ENCODE measurements around the gene C2orf15. TPM values are rescaled to one million over a fixed set of nuclear protein-coding genes. Genes with fewer than 3 reads are reported as not detected.
"Not testable (repeated sequence)": the region's sequence is repeated elsewhere in the genome, so short reads cannot be mapped to it uniquely, and the experiment has no call there.

C2orf15 gene
- polyA plus RNA-seq, 3 donors from 2014 or later, result 0.80 to 3.4 (median 2.4) TPM

GRCh38 chr2:99181624-99182000 lies 40.1 kb downstream of the C2orf15 start:
- DNase-seq, result no peak
- no peaks in the 10 kb centered on the region for H3K36me3 Mint-ChIP-seq
- H3K27me3 Mint-ChIP-seq (ENCODE audit: low read depth in 3 of 3), result peaks cover 6 to 7% (median 7%) of the 10 kb centered on the region in 3 donors
- H3K9me3 Mint-ChIP-seq, result no peaks in the 10 kb centered on the region
- peaks cover 52 to 75% of the 10 kb centered on the region in 2 donors for H3K4me1 Mint-ChIP-seq
- H3K27ac Mint-ChIP-seq, result peak overlapping the region; percentile 43 to 99 (median 98)
- H3K4me3 Mint-ChIP-seq, result peak overlapping the region; percentile 98 to 100 (median 99)

GRCh38 chr2:99183025-99183424 lies 41.5 kb downstream of the C2orf15 start:
- no peak for DNase-seq
- Mint-ChIP-seq H3K4me1 (peaks cover 44 to 64% of the 10 kb centered on the region in 2 donors), H3K4me3 (peak overlapping the region in 4 of 5 donors; percentile 2 to 20 (median 12)), H3K27me3 (ENCODE audit: low read depth in 3 of 3) (peaks cover 4 to 7% (median 7%) of the 10 kb centered on the region in 3 donors), H3K9me3 (no peaks in the 10 kb centered on the region), H3K27ac (peak overlapping the region in 3 of 6 donors; percentile 13 to 70 (median 42)), H3K36me3 (peaks cover 0 to 6% (median 0%) of the 10 kb centered on the region in 3 donors)

- Mint-ChIP-seq H3K4me1 (peaks cover 29 to 53% of the 10 kb centered on the region in 2 donors), H3K36me3 (peaks cover 0 to 17% (median 6%) of the 10 kb centered on the region in 3 donors), H3K27ac (no peak overlapping the region), H3K27me3 (ENCODE audit: low read depth in 3 of 3) (peaks cover 6 to 7% (median 7%) of the 10 kb centered on the region in 3 donors), H3K9me3 (no peaks in the 10 kb centered on the region), H3K4me3 (no peak overlapping the region)
- no peak for DNase-seq
These were observed 43.3 kb downstream of the C2orf15 start for GRCh38 chr2:99184811-99185210.

- Mint-ChIP-seq H3K4me3 (no peak overlapping the region), H3K4me1 (peaks cover 11 to 50% of the 10 kb centered on the region in 2 donors), H3K9me3 (no peaks in the 10 kb centered on the region), H3K27ac (no peak overlapping the region), H3K36me3 (peaks cover 9 to 26% (median 16%) of the 10 kb centered on the region in 3 donors), H3K27me3 (ENCODE audit: low read depth in 3 of 3) (peaks cover 0 to 2% (median 0%) of the 10 kb centered on the region in 3 donors)
- DNase-seq, result no peak
These were observed 45.5 kb downstream of the C2orf15 start for GRCh38 chr2:99187011-99187410.

- H3K27me3 Mint-ChIP-seq (ENCODE audit: low read depth in 3 of 3), result peaks cover 0 to 2% (median 0%) of the 10 kb centered on the region in 3 donors
- H3K27ac Mint-ChIP-seq, result no peak overlapping the region
- no peaks in the 10 kb centered on the region for H3K9me3 Mint-ChIP-seq
- DNase-seq, result no peak
- peaks cover 8 to 42% of the 10 kb centered on the region in 2 donors for H3K4me1 Mint-ChIP-seq
- peaks cover 14 to 37% (median 21%) of the 10 kb centered on the region in 3 donors for H3K36me3 Mint-ChIP-seq
- H3K4me3 Mint-ChIP-seq, result no peak overlapping the region
These were observed 46.9 kb downstream of the C2orf15 start for GRCh38 chr2:99188357-99188756.

- H3K36me3 Mint-ChIP-seq, result peaks cover 19 to 44% (median 25%) of the 10 kb centered on the region in 3 donors
- peaks cover 0 to 2% (median 0%) of the 10 kb centered on the region in 3 donors for H3K27me3 Mint-ChIP-seq (ENCODE audit: low read depth in 3 of 3)
- H3K9me3 Mint-ChIP-seq, result no peaks in the 10 kb centered on the region
- no peak overlapping the region for H3K4me3 Mint-ChIP-seq
- H3K27ac Mint-ChIP-seq, result peak overlapping the region in 1 of 6 donors; percentile 7
- DNase-seq, result no peak
- H3K4me1 Mint-ChIP-seq, result peaks cover 2 to 30% of the 10 kb centered on the region in 2 donors
These were observed 49.0 kb downstream of the C2orf15 start for GRCh38 chr2:99190548-99190947.

- DNase-seq; H3K27me3 Mint-ChIP-seq (ENCODE audit: low read depth in 3 of 3); H3K9me3 Mint-ChIP-seq; H3K27ac Mint-ChIP-seq; H3K4me3 Mint-ChIP-seq: not testable (repeated sequence)
- peaks cover 2 to 30% of the 10 kb centered on the region in 2 donors for H3K4me1 Mint-ChIP-seq
- H3K36me3 Mint-ChIP-seq, result peaks cover 25 to 48% (median 30%) of the 10 kb centered on the region in 3 donors
These were observed 50.9 kb downstream of the C2orf15 start for GRCh38 chr2:99192364-99192763.

- H3K27ac Mint-ChIP-seq, result no peak overlapping the region
- DNase-seq, result no peak
- H3K9me3 Mint-ChIP-seq, result no peaks in the 10 kb centered on the region
- no peak overlapping the region for H3K4me3 Mint-ChIP-seq
- H3K27me3 Mint-ChIP-seq (ENCODE audit: low read depth in 3 of 3), result peaks cover 0 to 2% (median 0%) of the 10 kb centered on the region in 3 donors
- peaks cover 9 to 20% (median 10%) of the 10 kb centered on the region in 3 donors for H3K36me3 Mint-ChIP-seq
- H3K4me1 Mint-ChIP-seq, result no peaks in the 10 kb centered on the region
These were observed 56.8 kb downstream of the C2orf15 start for GRCh38 chr2:99198103-99198841.

GRCh38 chr2:99200076-99200800 lies 58.7 kb downstream of the C2orf15 start:
- H3K36me3 Mint-ChIP-seq, result peaks cover 8 to 16% (median 9%) of the 10 kb centered on the region in 3 donors
- H3K27me3 Mint-ChIP-seq (ENCODE audit: low read depth in 3 of 3), result peaks cover 0 to 2% (median 2%) of the 10 kb centered on the region in 3 donors
- H3K9me3 Mint-ChIP-seq, result no peaks in the 10 kb centered on the region
- peak overlapping the region in 4 of 6 donors; percentile 12 to 65 (median 38) for H3K27ac Mint-ChIP-seq
- no peaks in the 10 kb centered on the region for H3K4me1 Mint-ChIP-seq
- no peak overlapping the region for H3K4me3 Mint-ChIP-seq
- no peak for DNase-seq

Other genes with a start within 250 kb of the C2orf15 start
- gene CRACDL, start 205.5 kb upstream of the C2orf15 start, polyA plus RNA-seq, result under 1 TPM in 2 of 3 donors, not detected in 1; 0.40 to 0.80 TPM
- 10 to 100 TPM in 2 of 3 donors, 1 to 10 TPM in 1; 7.9 to 15.9 (median 11.0) TPM for gene TSGA10, start 13.2 kb downstream of the C2orf15 start, polyA plus RNA-seq
- gene LIPT1, start 13.3 kb downstream of the C2orf15 start, polyA plus RNA-seq, result 10 to 100 TPM; 11.6 to 21.3 (median 20.7) TPM
- 10 to 100 TPM; 29.5 to 53.3 (median 30.4) TPM for gene MITD1, start 39.4 kb downstream of the C2orf15 start, polyA plus RNA-seq
- 10 to 100 TPM; 18.0 to 20.5 (median 18.3) TPM for gene MRPL30, start 39.5 kb downstream of the C2orf15 start, polyA plus RNA-seq
- gene LYG2, start 114.0 kb downstream of the C2orf15 start, polyA plus RNA-seq, result not detected
- gene LYG1, start 159.5 kb downstream of the C2orf15 start, polyA plus RNA-seq, result under 1 TPM in 1 of 3 donors, not detected in 2; 0.61 TPM
- 10 to 100 TPM; 58.7 to 74.6 (median 61.4) TPM for gene TXNDC9, start 194.6 kb downstream of the C2orf15 start, polyA plus RNA-seq
- gene EIF5B, start 195.7 kb downstream of the C2orf15 start, polyA plus RNA-seq, result 10 to 100 TPM in 1 of 3 donors, 1 to 10 TPM in 2; 2.8 to 14.3 (median 2.9) TPM

Measured in immature natural killer cell (primary cell).